Epidermal melanocyte (primary cell): ENCODE measurements around the gene REPIN1.
A peak's percentile ranks its signal among the peaks of the same experiment; 100 is the strongest.
"Not testable (repeated sequence)": the region's sequence is repeated elsewhere in the genome, so short reads cannot be mapped to it uniquely, and the experiment has no call there.

ENCODE experiments used
- DNase-seq: peaks from one replicate; pipeline ENCODE4 v3.0.0; 2011; ENCODE audit warnings: low spot score; ENCODE audit not compliant: insufficient read length

REPIN1 gene

DNA sequence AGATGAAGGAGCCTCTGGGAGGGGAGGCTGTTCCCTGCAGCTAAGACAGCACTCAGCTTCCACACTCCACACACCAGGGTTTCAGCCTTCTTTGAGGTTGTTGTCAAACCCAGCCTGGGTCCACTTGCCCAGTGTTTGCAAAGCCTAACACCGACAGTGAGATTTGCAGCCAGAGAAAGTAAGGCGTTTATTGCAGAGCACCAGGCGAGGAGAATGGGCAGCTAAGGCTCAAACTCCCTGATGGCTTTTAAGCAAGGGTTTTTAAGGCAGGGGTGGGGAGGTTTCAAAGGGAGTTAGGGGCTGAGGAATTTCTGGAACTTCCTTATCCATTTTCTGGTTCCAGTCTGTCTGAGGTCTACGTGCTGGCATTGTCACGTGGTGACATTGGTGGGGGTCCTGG, 5.8 kb downstream of the REPIN1 start:
- no peak for DNase-seq

DNA sequence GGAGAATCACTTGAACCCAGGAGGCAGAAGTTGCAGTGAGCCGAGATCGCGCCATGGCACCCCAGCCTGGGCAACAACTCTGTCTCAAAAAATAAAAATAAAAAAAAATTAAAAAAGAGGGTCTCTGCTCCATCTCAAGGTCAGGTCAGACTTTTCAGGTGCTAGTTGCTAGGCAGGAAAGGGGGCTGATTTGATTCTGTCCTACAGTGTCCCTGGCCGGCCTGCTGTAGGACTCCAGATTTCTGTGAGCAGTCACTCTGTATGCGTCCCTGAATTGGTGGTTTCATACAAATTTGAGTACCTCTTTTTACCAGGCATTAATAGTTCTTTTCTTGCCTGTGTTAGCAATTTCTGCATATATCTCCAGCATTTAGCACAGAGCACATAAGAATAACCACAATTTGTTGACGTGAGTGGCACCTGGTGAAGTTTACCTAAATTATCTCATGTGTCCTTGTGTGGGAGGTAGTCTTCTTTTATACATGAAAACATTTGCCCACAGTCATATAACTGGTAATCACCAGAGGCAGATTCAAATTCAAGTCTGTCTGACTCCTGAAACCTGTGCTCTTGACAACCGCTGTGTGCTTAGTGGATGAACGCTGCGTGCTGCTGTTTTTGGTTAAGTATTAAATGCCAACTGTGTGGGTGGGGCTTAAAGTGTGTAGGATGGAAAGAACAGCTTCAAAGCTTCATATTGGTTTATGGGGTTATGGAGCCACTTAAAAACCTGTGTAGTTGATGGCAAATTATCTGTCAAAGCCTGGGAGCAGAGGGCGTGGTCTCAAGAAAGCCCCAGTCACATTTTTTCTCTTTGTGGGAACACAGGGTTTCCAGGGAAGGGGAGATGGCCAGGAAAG, 7.3 kb downstream of the REPIN1 start:
- DNase-seq = no peak

DNA sequence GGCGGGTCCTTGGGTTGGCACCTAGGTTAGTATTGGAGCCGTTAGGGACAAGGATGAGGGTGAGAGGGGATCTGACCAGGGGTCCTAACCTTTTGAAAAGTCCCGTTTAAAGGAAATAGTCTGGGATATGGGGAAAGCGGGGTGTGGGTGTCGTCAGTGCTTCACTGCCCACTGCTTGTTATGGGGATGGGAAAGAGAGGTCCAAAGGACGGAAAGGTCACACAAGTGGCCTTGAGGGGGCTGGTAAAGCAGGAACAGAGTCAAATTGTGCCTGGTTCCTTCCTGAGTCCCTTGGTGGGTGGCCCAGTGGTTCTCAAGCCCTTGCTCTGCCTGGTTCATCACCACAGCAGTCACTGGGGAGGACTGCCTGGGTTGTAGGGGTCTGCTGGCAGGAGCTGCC, 7.9 kb downstream of the REPIN1 start:
- no peak for DNase-seq

DNA sequence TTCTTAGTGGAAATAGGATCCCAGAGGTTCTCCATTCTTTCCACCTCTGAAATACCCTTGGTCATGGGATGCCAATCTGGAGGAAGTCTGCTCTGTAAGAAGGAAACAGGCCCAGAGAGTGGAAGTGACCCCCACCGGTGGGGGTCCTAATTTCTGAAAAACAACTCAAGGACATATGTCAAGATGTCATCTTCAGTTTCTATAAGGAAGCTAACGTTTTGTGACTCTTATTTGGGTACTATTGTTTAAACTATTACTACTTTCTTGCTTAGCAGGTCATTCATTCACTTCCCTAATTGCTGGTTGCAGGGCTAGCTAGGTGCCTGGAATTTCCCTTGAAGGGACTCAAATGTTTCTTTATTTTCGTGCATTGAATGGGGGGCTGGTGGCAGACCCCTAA, 8.6 kb downstream of the REPIN1 start:
- no peak for DNase-seq

DNA sequence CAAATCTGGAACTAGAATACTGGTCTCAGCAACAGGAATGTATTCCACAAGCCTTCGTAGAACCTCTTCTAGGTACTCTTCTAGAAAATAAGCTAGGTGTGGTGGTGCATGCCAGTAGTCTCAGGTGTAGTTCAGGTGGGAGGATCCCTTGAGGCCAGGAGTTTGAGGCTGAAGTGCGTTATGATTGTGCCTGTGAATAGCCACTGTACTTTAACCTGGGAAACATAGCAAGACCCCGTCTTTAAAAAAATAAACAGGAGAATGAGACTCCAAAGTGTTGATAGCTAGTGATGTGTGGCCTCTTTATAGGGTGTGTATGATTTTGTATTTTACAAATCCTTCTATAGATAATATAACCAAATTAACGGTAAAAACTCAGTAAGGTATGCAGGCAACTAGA, 9.0 kb downstream of the REPIN1 start:
- no peak for DNase-seq

DNA sequence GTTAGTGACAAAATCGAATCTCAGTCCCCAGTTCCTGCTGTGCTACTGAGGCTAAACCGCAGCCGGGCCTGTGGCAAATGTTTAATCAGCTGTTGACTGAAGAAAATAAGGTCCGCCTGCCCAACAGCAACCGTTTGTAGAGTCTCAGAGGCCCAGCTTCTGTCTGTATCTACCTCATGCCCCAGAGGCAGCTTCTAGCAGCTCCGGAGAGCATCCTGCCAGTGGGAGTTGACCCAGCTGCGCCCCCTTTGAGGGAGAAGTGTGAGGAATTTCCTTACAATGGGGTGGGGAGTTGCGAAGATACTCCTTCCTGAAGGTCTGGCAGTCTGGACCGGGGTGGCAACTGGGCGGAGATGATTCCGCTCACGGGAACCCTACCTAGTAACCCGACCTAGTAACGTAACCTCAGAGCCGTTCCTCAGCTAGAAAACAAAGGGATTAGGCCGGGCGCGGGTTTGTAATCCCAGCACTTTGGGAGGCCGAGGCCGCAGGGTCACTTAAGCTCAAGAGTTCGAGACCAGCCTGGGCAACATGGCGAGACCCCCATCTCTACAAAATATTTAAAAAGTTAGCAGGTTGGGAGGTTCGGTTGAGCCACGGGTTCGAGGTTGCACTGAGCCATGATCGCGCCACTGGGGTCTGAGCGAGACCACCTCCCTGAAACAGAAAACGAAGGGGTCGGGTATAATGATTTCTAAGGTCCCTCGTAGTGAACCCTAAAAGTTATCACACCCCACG, 9.7 kb downstream of the REPIN1 start:
- peak; percentile 59 for DNase-seq

DNA sequence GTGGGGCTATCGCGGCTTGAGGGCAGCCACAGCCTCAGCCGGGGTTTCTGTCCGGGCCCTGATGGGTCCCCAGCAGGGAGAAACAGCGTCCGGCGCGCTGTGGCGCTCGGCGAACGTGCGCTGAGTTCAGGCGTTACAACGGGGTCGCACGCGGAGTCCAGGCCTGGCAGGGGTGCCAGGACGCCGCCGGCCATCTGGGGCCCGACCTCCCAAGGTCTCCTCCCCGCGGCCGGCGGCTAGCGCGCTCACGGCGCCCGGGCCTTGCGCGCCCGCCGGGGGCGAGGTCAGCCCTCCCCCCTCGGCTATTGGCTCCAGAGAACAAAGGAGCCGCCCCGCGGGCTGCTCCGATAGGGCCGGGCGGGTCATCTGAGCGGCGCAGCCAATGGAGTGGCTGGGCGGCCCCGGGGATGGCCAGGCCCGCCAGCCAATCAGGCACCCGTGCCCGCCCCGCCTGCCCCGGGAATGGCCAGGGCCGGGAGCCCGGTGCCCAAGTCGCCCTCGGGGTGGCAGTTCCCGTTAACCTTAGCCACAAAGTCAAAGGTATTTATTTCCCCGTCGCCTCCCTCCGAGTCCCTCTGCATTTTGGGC, 10.3 kb downstream of the REPIN1 start, which contains the start of gene ZNF775:
TSS of gene ZNF775 (plus strand) at position 478 of the 588 bp plus-strand sequence. CDS start 9,141 bp downstream, outside the sequence.
- peak; percentile 100 for DNase-seq

DNA sequence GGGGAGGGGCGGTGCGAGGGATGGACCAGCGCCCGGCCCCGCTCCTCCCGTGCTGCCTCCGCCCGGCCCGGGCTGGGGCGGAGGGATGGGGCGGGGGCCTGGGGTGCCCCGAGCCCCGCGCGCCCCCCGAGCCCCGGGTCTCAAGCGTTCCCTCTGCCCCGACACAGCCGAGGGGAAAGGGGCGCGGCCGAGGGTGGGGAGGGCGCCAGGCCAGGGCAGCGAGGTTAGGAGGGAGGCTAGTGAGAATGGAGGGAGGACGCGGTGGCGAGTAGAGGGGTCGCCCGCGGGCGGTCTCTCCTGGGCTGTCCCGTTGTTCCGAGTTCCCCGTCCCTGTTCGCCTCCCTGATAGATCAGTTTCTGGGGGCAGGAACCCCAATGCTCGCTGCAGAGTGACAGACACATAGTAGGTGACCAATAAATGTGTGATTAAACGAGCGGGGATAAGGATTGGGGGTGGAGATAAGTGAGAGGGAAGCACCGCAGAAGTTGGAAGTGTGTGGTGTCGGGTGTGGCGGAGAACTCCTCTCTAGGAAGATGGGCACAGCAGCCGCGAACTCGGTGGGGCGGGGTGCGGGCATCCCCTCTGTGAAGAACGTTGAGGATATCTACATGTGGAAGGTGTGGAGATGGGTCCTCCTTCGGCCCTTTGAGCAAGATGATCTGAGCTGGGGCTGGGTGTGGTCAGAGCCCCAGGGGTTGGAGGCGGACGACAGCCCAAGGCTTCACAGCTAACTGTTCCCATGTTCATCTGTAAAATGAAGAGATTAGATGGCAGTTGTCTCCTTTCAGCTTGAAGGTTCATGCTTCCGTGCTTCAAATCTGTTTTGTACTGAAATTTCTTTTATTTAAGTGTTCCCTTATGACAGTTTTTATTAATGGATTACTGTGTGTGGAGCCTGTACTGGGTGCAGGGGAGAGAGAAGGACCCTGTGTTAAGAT, 11.1 kb downstream of the REPIN1 start:
- DNase-seq = no peak

DNA sequence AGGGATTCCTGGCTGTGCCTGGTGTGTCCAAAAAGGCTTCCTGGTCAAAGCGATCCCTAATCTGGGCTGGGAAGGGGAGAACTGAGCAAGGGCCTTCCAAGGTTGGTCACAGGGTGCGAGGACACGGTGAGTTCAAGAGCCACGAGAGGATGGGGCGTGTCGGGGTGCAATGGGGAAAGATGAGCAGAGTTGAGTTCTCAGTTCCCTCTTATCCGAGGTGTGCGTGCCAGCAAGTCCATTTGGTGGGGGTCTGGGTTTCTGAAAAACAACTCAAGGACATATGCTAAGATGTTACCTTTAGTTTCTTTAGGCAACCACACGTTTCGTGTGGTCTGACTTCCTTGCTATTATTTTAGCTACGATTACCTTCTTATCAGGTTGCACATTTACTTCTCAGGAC, 11.8 kb downstream of the REPIN1 start:
- DNase-seq = no peak

DNA sequence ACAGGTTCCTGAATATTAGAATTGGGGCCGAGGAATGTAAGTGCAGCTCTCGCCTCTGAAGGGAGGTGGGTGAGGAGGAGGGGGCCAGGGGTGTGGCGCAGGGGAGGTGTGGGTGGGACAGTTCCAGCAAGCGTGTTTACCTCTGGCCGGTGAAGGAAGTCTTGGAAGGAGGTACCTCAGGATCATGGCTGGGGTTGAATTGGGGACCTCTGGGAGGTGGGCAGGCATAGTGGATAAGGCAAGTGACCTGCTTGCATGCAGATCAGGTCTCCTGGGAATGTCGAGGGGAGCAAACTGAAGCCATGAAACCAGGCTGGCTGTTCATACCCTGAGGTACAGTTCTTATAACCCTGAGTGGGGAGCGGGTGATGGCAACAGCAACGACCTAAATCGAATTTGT, 12.5 kb downstream of the REPIN1 start:
- DNase-seq = no peak

DNA sequence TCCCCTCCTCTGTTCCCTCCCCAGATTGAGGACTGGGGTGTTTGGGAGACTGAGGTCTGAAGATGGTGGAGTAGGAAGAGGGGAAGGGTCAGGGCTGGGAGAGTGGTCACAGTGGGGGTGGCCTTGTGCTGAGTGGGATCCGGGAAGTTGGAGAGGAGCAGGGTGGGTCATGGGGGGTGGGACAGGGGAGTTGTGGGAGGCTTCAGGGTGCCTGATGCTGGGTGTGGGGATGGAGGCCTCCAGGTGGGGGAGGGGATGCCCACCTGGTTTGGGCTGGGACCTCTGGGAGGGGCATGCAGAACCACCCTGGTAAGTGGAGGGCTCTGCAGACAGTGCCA, 13.1 kb downstream of the REPIN1 start:
- DNase-seq = no peak

DNA sequence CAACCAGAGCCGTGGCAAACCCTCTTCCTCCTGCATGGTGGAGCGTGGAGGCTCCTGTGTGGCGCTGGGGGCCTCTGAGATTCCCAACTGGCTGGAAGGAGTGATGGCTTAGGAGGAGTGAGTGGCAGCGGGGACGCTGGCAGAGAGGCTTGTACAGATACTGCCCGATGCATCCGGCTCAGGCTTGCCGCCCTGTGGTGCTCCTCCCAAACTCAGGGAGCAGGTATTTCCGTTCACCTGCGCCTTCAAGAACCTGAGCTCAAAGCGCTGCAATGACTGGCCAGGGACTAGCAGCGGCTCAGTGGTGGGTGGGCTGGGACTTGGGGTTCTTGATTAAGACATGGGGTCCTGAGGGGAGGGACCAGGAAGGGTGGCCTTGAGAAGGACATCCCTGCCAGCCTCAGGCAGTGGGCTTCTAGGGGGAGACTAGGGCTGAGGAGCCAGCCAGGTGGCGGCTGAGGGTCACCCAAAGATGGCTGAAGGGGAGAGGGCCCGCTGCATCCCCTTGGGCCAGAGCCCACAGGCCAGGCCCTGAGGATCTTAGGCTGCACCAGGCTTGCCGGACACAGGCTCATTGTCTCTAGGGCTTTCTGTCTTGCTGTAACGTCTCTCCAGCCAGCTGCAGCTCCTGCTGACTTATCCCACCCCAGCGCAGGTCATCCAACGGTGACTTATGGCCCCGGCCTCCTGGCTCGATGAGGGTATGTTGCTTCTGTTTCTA, 13.7 kb downstream of the REPIN1 start:
- DNase-seq = no peak

DNA sequence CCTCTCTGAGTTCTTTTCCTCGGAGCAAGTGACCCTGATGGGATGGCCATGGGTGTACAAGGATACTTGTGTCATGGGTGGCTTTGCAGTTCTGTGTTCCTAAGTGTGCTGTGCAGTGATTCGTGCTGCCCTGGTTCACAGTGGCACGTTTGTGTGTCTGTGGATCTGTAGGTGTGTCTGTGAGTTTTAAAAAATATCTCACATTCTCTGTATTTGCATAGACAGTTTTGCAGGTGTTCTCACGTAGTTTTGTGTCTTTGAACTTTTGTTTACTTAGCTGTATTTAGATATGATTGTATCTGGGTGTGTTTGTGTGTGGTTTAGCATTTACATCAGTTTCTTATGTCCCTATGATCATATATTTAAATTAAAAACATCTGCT, 14.2 kb downstream of the REPIN1 start:
- DNase-seq = no peak

DNA sequence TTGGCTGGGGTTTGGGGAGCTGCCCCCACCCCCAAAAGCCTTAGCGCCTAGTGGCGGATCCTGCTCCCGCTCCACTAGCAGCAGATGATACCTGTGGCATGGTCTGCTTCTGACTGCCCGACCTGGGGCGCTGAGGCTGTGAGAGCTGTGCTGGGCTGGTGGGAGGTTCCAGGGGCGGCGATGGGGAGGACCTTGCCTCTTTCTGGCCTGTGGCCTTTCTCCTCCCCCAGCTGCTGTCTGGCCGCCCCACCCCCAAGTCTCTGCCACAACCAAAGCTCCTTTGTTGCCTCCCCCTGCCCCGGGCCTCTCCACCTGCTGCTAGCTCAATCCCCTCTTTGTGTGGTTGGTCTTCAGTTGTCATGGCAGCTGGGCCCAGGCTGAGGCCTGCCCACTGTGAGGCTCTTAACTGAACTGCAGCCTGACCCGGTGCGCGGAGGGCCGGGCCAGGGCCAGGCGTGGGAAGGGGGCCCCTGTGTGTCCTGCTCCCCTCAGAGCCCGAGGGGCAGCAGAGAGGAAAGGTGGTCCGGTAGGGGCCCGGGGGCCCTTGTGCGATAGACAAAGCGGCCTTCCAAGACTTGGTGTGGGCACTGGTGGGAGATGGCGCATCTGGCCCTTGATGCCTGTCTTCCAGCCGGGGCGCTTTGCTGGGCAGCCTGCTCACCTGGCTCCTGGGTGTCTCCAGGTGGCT, 15.2 kb downstream of the REPIN1 start:
- DNase-seq = peak; percentile 91

DNA sequence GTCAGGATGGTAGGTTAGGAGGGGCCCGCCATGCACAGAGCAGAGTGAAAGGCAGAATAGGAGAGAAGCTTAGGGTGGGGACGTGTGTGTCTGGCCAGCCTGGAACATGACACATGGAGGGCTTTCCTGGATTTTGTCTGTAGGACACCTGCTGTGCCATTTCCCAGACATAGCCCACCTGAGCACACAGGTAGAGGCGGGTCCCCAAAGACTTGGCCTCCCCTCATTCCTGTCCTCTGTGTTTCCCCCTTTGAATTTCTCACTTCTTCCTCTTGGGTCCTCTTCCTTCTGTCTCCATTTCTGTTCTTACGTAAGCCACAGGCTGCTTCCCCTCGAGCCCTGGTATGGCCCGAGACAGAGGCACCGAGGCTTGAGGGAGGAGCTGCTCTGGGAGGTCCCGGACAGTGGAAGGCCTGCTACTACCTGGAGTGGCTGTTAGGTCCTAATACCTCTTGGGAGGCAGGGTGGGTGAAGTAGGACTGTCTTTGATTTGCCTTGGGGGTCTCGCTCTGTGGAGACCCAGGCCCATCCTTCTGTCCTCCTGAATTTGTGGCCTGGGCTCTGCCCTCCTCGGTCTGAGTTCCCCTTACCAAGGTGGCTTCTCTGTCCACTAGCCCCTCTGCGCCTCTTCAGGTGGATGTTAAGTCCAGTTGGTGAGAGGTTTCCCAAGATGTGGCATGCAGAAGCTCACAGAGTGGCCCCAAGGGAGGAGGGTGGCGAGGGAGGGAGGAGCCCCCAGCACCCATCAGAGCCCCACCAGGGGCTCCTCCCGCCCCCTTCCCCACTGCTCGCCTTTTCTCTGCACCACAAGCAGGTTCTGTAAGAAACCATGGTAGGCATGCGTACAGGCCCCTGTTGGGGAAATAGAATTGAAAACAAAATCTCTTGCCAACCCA, 16.0 kb downstream of the REPIN1 start:
- DNase-seq = no peak

DNA sequence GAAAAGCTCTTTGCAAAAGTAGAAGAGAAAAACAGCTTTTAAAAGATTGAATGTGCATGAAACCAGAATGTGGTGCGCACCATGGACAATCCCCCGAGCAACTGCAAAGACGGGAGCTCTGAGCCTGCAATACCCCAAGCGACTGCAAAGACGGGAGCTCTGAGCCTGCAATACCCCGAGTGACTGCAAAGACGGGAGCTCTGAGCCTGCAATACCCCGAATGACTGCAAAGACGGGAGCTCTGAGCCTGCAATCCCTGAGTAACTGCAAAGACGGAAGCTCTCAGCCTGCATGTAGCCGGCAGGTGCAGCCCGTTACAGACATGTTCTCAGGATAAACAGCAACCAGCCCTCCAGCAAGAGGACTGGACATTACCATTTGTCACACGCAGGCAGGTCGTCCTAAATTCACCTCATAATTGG, 16.7 kb downstream of the REPIN1 start:
- DNase-seq = no peak

DNA sequence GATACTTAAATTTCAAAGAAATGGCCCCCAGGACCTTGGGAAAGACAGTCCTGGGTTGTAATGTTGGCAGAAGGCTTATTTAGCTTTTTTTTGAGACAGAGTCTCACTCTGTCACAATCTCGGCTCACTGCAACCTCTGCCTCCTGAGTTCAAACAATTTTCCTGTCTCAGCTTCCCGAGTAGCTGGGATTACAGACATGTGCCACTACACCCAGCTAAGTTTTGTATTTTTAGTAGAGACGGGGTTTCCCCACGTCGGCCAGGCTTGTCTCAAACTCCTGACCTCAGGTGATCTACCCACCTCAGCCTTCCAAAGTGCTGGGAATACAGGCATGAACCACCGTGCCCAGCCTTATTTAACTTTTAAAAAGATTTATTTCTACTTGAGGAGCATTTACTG, 17.3 kb downstream of the REPIN1 start:
- DNase-seq = not testable (repeated sequence)

DNA sequence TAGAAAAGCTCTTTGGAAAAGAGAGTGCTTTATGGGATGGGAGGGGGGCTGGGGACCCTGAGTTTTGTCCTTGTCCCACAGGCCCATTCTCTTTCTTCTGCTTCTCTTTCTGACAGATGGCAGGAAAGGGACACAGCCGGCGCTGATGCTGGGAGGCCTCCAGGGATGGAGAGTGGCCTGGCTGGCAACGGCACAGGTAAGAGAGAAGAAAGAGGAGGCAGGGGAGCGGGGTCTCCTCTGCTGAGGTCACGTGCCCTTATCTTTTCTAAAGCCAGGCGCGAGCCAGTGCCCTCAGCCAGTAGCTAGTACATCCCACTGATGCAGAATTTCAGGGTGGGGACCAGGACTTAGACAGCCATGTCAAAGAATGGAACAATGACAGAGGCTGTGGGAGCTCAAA, 19.7 kb downstream of the REPIN1 start:
- DNase-seq = no peak
